ENCODE results near the gene LZTR1. TPM values are rescaled to one million over a fixed set of nuclear protein-coding genes. Genes with fewer than 3 reads are reported as not detected.

Gene LZTR1
- total and polyA plus RNA-seq, 2 of the 8 experiments (the other 6 are each of a cell fraction or from before 2014, with no cell fraction given) = 22.3 to 31.0 TPM

- H3K4me1 ChIP-seq (replicated peaks in 1 of 4; ENCODE audit: control insufficient read depth in 3 of 4, insufficient read depth in 4 of 4, low read length in 3 of 4) = peaks cover 0 to 4% (median 2%) of the 10 kb centered on the region in 4 experiments; a peak in 3 of 7 replicates
- no peak overlapping the region for H3K14ac ChIP-seq (ENCODE audit: insufficient read length)
- H2AFZ ChIP-seq (ENCODE audit: low read length) = no peak overlapping the region
- WGBS, 2 experiments (ENCODE audit: extremely low coverage in 1 of 2, insufficient coverage in 1 of 2, insufficient read length in 1 of 2, insufficient replicate concordance in 2 of 2, low coverage in 1 of 2, low lambda C conversion rate in 2 of 2, missing lambda C conversion rate in 1 of 2) = 80% methylated on average over 3 of the region's 3 CpGs; no CpG with 5 or more reads in 1 of the 2 experiments
- H3K56ac ChIP-seq (replicated peaks; ENCODE audit: insufficient read length, low read depth, low read length) = no peak overlapping the region
- no peaks in the 10 kb centered on the region for H3K36me3 ChIP-seq (ENCODE audit: control insufficient read depth in 2 of 4, insufficient read depth in 4 of 4, low read length in 3 of 4)
- no peaks in the 10 kb centered on the region for H3K9me3 ChIP-seq (ENCODE audit: insufficient read depth in 2 of 2, low read depth in 1 of 2, low read length in 1 of 2)
- H4K8ac ChIP-seq (ENCODE audit: extremely low read depth, insufficient read depth, low read length) = no peak overlapping the region
- H3K4me2 ChIP-seq (ENCODE audit: insufficient read depth in 1 of 2, low read depth in 2 of 2, low read length in 2 of 2) = no peak overlapping the region
- TF ChIP-seq SP1 (IDR thresholded peaks at IDR 0.05; ENCODE audit: low read depth, low read length) = no peak
- no peaks in the 10 kb centered on the region for H3K79me2 ChIP-seq (ENCODE audit: control insufficient read depth in 1 of 2, insufficient read depth in 2 of 2, low read length in 2 of 2)
- H3K9ac ChIP-seq (replicated peaks in 1 of 4; ENCODE audit: extremely low read depth in 1 of 4, low read depth in 3 of 4, low read length in 3 of 4) = no peak overlapping the region
- DNase-seq (ENCODE audit: low read depth in 1 of 2, low spot score in 2 of 2) = no peak
- H4K91ac ChIP-seq (replicated peaks; ENCODE audit: insufficient read length, low read length) = no peak overlapping the region
- H4K5ac ChIP-seq (ENCODE audit: insufficient read length, low read depth, low read length) = no peak overlapping the region
- no peak overlapping the region for H2BK120ac ChIP-seq (replicated peaks; ENCODE audit: low read depth, low read length)
- H3K27me3 ChIP-seq (replicated peaks in 1 of 4; ENCODE audit: control insufficient read depth in 3 of 4, extremely low read depth in 1 of 4, insufficient read depth in 3 of 4, low read length in 3 of 4) = peaks cover 6 to 31% (median 26%) of the 10 kb centered on the region in 4 experiments
- no peaks in the 10 kb centered on the region for H4K20me1 ChIP-seq (replicated peaks in 1 of 2; ENCODE audit: control insufficient read depth in 1 of 2, insufficient read depth in 2 of 2, low read length in 2 of 2)
- H3K4ac ChIP-seq (replicated peaks; ENCODE audit: insufficient read length, low read depth, low read length) = no peak overlapping the region
- H2BK5ac ChIP-seq (ENCODE audit: low read depth, low read length) = no peak overlapping the region
- H3K23me2 ChIP-seq (ENCODE audit: low read depth, low read length) = peaks cover 9% of the 10 kb centered on the region; the same call in 1 of the 2 replicates
- FAIRE-seq = no peak
- no peak overlapping the region for H3K4me3 ChIP-seq (ENCODE audit: extremely low read depth in 1 of 4, insufficient read depth in 2 of 4, low read depth in 3 of 4, low read length in 4 of 4)
- no peaks in the 10 kb centered on the region for H3K79me1 ChIP-seq (ENCODE audit: low read depth, low read length)
- CTCF ChIA-PET (ENCODE audit: partially characterized antibody) = interaction anchor here (1.3 to 5.5 kb wide), 2 partner anchors 14 to 72 kb away, joined by 4 to 37 read pairs; no protein-coding TSS in a partner anchor
- H3K23ac ChIP-seq (ENCODE audit: insufficient read length) = no peak overlapping the region
- H3K27ac ChIP-seq (ENCODE audit: low read depth, low read length) = no peak overlapping the region
- no peak overlapping the region for H2BK20ac ChIP-seq (ENCODE audit: low read length)
- H2AK5ac ChIP-seq (ENCODE audit: low read depth, low read length) = no peak overlapping the region
- H2BK12ac ChIP-seq (ENCODE audit: low read depth, low read length) = no peak overlapping the region
- H3K18ac ChIP-seq (ENCODE audit: extremely low read depth, low read length) = no peak overlapping the region
- POLR2A ChIA-PET (ENCODE audit: partially characterized antibody) = no interaction called here
- no peak overlapping the region for H2BK15ac ChIP-seq (ENCODE audit: low read length)
Measured at GRCh38 chr22:21034989-21035388, 52.9 kb downstream of the LZTR1 start.
